ENCODE measurements around the gene PDIA5.

The PDIA5 gene

DNA sequence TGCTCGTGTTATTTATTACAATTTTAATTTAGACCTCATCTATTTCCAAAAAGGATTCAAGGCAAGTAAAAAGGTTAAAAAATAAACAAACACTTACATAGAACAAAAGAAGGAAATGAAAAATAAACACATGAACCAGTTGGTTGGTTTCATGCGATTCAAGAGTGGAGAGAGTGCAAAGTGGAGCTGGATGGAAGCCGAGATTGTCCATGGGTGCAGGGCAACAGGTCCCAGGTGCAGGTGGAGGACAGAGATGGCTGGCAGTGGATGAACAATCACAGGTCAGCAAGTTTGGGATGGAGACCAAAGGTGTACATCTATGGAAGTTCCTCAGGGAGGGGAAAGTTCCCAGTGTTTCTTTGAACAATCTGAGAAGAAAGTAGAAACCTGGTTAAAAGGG is 27.6 kb upstream of the PDIA5 start:
- H3K4me2 ChIP-seq (ENCODE audit: low read depth, low read length, poor library complexity, severe bottlenecking), result no peak overlapping the region
- TF ChIP-seq, protein P1, sequence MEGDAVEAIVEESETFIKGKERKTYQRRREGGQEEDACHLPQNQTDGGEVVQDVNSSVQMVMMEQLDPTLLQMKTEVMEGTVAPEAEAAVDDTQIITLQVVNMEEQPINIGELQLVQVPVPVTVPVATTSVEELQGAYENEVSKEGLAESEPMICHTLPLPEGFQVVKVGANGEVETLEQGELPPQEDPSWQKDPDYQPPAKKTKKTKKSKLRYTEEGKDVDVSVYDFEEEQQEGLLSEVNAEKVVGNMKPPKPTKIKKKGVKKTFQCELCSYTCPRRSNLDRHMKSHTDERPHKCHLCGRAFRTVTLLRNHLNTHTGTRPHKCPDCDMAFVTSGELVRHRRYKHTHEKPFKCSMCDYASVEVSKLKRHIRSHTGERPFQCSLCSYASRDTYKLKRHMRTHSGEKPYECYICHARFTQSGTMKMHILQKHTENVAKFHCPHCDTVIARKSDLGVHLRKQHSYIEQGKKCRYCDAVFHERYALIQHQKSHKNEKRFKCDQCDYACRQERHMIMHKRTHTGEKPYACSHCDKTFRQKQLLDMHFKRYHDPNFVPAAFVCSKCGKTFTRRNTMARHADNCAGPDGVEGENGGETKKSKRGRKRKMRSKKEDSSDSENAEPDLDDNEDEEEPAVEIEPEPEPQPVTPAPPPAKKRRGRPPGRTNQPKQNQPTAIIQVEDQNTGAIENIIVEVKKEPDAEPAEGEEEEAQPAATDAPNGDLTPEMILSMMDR (conservative IDR thresholded peaks at IDR 0.05; ENCODE audit: low read length), result no peak
- no peak for TF ChIP-seq EZH2phosphoT487 (IDR thresholded peaks at IDR 0.05; ENCODE audit: borderline replicate concordance)
- H3K79me2 ChIP-seq (ENCODE audit: insufficient read depth, low read length), result no peaks in the 10 kb centered on the region
- H3K36me3 ChIP-seq (ENCODE audit: insufficient read depth, low read length), result no peaks in the 10 kb centered on the region
- H2AFZ ChIP-seq (ENCODE audit: low read length), result no peak overlapping the region
- no peaks in the 10 kb centered on the region for H3K4me1 ChIP-seq (ENCODE audit: insufficient read depth, low read length, poor library complexity, severe bottlenecking)
- H3K9me2 ChIP-seq (replicated peaks; ENCODE audit: low read depth, low read length), result no peaks in the 10 kb centered on the region
- no peaks in the 10 kb centered on the region for H3F3A ChIP-seq (ENCODE audit: low read depth)
- H4K20me1 ChIP-seq (ENCODE audit: insufficient read depth, low read length, poor library complexity, severe bottlenecking), result no peaks in the 10 kb centered on the region
- H3K9ac ChIP-seq (ENCODE audit: low read depth, low read length, poor library complexity, severe bottlenecking), result no peak overlapping the region
- no peaks in the 10 kb centered on the region for H3K27me3 ChIP-seq (ENCODE audit: insufficient read depth, low read length, poor library complexity, severe bottlenecking)
- no peaks in the 10 kb centered on the region for H3K9me3 ChIP-seq (ENCODE audit: insufficient read depth, low read depth, low read length)
- no peak overlapping the region for H3K4me3 ChIP-seq (ENCODE audit: low read length, poor library complexity, severe bottlenecking)

DNA sequence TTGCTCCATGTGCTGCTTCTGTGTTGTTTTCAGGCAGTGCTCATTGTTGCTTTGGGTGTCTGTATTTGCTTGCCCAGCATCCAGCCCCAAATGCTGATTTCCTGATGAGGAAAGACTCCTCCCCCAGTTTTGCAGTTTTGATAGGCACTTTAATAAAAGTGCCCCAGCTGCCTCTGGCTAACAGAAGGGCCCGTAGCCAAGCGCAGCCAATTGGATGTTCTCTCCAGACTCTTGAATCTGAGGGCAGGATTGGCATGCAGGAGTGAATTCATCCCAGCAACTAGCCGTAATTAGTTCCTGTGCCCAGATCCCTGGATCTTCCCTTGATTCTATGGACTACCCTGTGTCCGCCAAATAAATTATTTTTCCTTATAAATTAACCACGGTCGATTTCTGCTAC is 24.4 kb upstream of the PDIA5 start:
- H3K27me3 ChIP-seq (ENCODE audit: insufficient read depth, low read length, poor library complexity, severe bottlenecking), result no peaks in the 10 kb centered on the region

DNA sequence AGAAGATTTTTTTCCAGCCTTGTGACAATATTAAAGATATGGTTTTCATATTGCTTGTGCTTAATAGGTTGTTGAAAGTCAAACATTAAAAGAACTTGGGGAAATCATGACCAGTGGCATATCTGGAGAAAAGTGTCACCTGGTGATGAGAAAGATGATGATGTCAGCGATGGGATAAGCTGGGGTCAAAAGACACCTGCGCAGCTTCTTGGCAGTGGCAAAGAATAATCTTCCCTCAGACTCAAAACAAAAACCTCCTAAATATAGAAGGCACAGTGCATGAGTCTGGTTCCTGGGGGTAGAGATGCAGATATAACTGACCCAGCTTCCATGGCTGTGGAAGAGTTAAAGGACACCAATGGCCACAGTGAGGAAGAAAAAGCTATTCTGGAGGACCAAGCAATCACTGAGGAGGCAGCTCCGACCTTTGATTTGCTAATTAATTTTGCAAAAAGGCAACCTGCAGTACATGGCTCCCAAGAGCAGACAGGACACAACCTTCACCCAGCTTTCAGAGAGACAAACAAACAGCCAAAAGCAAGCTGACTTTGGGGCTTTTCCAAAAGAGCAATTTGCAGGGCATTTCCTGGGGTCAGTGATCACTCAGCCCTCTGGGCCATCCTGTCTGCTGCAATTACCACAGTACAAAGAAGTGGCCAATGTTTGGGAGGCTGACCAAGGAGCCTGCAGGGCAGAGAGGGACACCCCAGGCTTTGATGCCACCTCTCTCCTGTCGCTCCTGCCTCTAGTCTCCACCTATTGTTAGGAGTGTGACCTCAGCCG is 21.7 kb upstream of the PDIA5 start:
- Histone ChIP-seq H3K9me3 (ENCODE audit: insufficient read depth, low read depth, low read length) (no peaks in the 10 kb centered on the region), H3K4me1 (ENCODE audit: insufficient read depth, low read length, poor library complexity, severe bottlenecking) (peaks cover 6% of the 10 kb centered on the region), H3F3A (ENCODE audit: low read depth) (no peaks in the 10 kb centered on the region), H3K36me3 (ENCODE audit: insufficient read depth, low read length) (no peaks in the 10 kb centered on the region), H3K4me2 (ENCODE audit: low read depth, low read length, poor library complexity, severe bottlenecking) (no peak overlapping the region), H4K20me1 (ENCODE audit: insufficient read depth, low read length, poor library complexity, severe bottlenecking) (no peaks in the 10 kb centered on the region), H3K4me3 (ENCODE audit: low read length, poor library complexity, severe bottlenecking) (no peak overlapping the region), H3K79me2 (ENCODE audit: insufficient read depth, low read length) (no peaks in the 10 kb centered on the region), H3K27me3 (ENCODE audit: insufficient read depth, low read length, poor library complexity, severe bottlenecking) (no peaks in the 10 kb centered on the region), H3K9ac (ENCODE audit: low read depth, low read length, poor library complexity, severe bottlenecking) (no peak overlapping the region), H2AFZ (ENCODE audit: low read length) (no peak overlapping the region), H3K9me2 (replicated peaks; ENCODE audit: low read depth, low read length) (no peaks in the 10 kb centered on the region)
- no peak for TF ChIP-seq EZH2phosphoT487 (IDR thresholded peaks at IDR 0.05; ENCODE audit: borderline replicate concordance)
- TF ChIP-seq, protein P1 (conservative IDR thresholded peaks at IDR 0.05; ENCODE audit: low read length), result no peak

More for the DNA sequence above, 24.4 kb upstream of the PDIA5 start:
- H3K9me3 ChIP-seq (ENCODE audit: insufficient read depth, low read depth, low read length), result no peaks in the 10 kb centered on the region
- H4K20me1 ChIP-seq (ENCODE audit: insufficient read depth, low read length, poor library complexity, severe bottlenecking), result no peaks in the 10 kb centered on the region
- no peaks in the 10 kb centered on the region for H3K79me2 ChIP-seq (ENCODE audit: insufficient read depth, low read length)
- no peaks in the 10 kb centered on the region for H3K36me3 ChIP-seq (ENCODE audit: insufficient read depth, low read length)
- TF ChIP-seq EZH2phosphoT487 (IDR thresholded peaks at IDR 0.05; ENCODE audit: borderline replicate concordance), result no peak
- TF ChIP-seq, protein P1 (conservative IDR thresholded peaks at IDR 0.05; ENCODE audit: low read length), result no peak
- no peak overlapping the region for H3K9ac ChIP-seq (ENCODE audit: low read depth, low read length, poor library complexity, severe bottlenecking)
- H2AFZ ChIP-seq (ENCODE audit: low read length), result no peak overlapping the region
- no peak overlapping the region for H3K4me3 ChIP-seq (ENCODE audit: low read length, poor library complexity, severe bottlenecking)
- no peak overlapping the region for H3K4me2 ChIP-seq (ENCODE audit: low read depth, low read length, poor library complexity, severe bottlenecking)
- H3K9me2 ChIP-seq (replicated peaks; ENCODE audit: low read depth, low read length), result no peaks in the 10 kb centered on the region
- no peaks in the 10 kb centered on the region for H3K4me1 ChIP-seq (ENCODE audit: insufficient read depth, low read length, poor library complexity, severe bottlenecking)
- no peaks in the 10 kb centered on the region for H3F3A ChIP-seq (ENCODE audit: low read depth)

Measured in Loucy (cell line).